Ovary (tissue), 9 donors: ENCODE results near the gene IGF2BP2. TPM values are rescaled to one million over a fixed set of nuclear protein-coding genes. Genes with fewer than 3 reads are reported as not detected.

ENCODE experiments used
- DNase-seq, 5 donors: peaks; one replicate each; pipeline ENCODE4 v3.0.0-alpha.2; 2019 to 2020
- H3K27ac ChIP-seq, 2 donors: fragments of 200-600 bp; one replicate each; pipeline versions ENCODE4 v1.5.1 to v1.8.0; 2019 to 2022
- H3K27me3 ChIP-seq: fragments of 200-600 bp; one replicate; pipeline ENCODE4 v1.8.0; 2022
- H3K36me3 ChIP-seq: fragments of 200-600 bp; sonication (generic); one replicate; pipeline ENCODE4 v1.5.1; 2019
- H3K4me1 ChIP-seq: one replicate; pipeline ENCODE4 v1.8.1; 2013; ENCODE audit warnings: mild to moderate bottlenecking, moderate library complexity; ENCODE audit not compliant: insufficient read depth
- H3K4me3 ChIP-seq: fragments of 200-600 bp; sonication (generic); one replicate; pipeline ENCODE4 v1.5.1; 2017
- H3K9me3 ChIP-seq, 2 donors: fragments of 200-600 bp in 1 of 2; sonication (generic) in 1 of 2; one replicate each; pipeline versions ENCODE4 v1.5.1 to v1.8.1; 2013 to 2019; ENCODE audit warnings: mild to moderate bottlenecking in 1 of 2, moderate library complexity in 1 of 2
- EP300 ChIP-seq: sonication (generic); formaldehyde crosslinking; IDR thresholded peaks from one replicate; pipeline ENCODE4 v1.6.1; 2017; ENCODE audit warnings: antibody characterized with exemption
- POLR2A ChIP-seq: fragments of 450-650 bp; IDR thresholded peaks from one replicate; pipeline ENCODE4 v1.6.1; 2017; ENCODE audit warnings: antibody characterized with exemption, mild to moderate bottlenecking, moderate library complexity
- WGBS, 3 donors: extraction: QIAGEN DNeasy Blood & Tissue Kit in 1 of 3; methylation state at CpG; one replicate each; pipeline versions ENCODE4 v1.1.5 to v1.1.7; 2013 to 2017; 5-methylcytosine and 5-hydroxymethylcytosine counted together
- intact Hi-C, 4 donors: fragments of 100-400 bp; cut with DNase I; formaldehyde crosslinking; loops; one replicate each; pipeline versions ENCODE4 v1.11.0 to v1.15.1; 2022 to 2023
- polyA plus RNA-seq, 2 donors: library from polyadenylated mRNA; stranded (reverse); fragments of 200-250 nt in 1 of 2; fragments of 350-450 nt in 1 of 2; fragmentation: Illumina TruSeq in 1 of 2; extraction: RNeasy Lipid Tissue Mini Kit (QIAGEN cat#74804) in 1 of 2; gene quantifications; one replicate each; pipeline ENCODE4 v1.2.3, GENCODE V29; 2013 to 2014
- total RNA-seq, 7 donors: library from RNA; depleted of rRNA in 2 of 7; stranded (reverse); fragments of >200 nt in 2 of 7; fragmentation: NEBNext Ultra II Directional in 3 of 7; extraction: Animal tissue kit (Norgen Biotek cat#: 25700) in 3 of 7; gene quantifications; one replicate each; pipeline versions ENCODE4 v1.1.0 to v1.2.4, GENCODE V29; 2016 to 2023
- TF ChIP-seq, protein P1 (sequence below), 3 donors: fragments of 450-650 bp in 2 of 3; fragments of 200-600 bp in 1 of 3; IDR thresholded peaks; one replicate each; pipeline versions ENCODE4 v1.5.1 to v1.8.0; 2016 to 2022; ENCODE audit warnings: antibody characterized with exemption in 3 of 3, mild to moderate bottlenecking in 1 of 3
- donor health status: DM: no; HTN: no; CAD: no; lungs with moderate emphysema.
- donor health status: DM: no; HTN: no; CAD: no.
- donor health status: Bipolar disorder and iron deficiency.
- donor health status: DM: yes; HTN: yes; CAD: no.
- donor health status: DM: no; HTN: no; CAD: no.
- donor health status: DM: yes; HTN: yes; CAD: no.

The IGF2BP2 gene
- total and polyA plus RNA-seq, 9 donors, result 4.6 to 31.1 (median 13.7) TPM

DNA sequence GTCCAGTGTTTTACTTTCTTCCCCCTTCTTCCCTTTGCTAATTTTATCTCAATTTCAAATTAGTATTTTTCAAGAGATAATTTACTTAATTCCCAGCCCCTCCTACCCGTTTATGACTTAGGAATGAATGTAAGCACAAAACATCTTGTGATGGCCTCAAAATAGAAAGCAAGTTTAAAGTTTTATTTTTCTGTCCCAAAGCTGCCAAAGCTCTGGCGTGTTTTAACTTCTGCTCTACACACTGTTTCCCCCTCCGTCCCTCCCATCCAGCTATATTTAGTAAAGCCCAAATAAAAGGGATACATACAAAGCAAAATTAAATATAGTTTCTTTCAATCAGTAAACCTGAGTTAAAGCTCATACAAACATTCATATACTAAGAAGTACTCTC, 59.9 kb downstream of the IGF2BP2 start:
- H3K27ac ChIP-seq, result peak overlapping the region in 1 of 2 donors; percentile 44
- H3K4me1 ChIP-seq, result peaks cover 8% of the 10 kb centered on the region
- intact Hi-C loops, result loop anchor here in 1 of 4 donors (10.0 kb wide), 1 partner anchor 100 kb away; no protein-coding TSS in a partner anchor

DNA sequence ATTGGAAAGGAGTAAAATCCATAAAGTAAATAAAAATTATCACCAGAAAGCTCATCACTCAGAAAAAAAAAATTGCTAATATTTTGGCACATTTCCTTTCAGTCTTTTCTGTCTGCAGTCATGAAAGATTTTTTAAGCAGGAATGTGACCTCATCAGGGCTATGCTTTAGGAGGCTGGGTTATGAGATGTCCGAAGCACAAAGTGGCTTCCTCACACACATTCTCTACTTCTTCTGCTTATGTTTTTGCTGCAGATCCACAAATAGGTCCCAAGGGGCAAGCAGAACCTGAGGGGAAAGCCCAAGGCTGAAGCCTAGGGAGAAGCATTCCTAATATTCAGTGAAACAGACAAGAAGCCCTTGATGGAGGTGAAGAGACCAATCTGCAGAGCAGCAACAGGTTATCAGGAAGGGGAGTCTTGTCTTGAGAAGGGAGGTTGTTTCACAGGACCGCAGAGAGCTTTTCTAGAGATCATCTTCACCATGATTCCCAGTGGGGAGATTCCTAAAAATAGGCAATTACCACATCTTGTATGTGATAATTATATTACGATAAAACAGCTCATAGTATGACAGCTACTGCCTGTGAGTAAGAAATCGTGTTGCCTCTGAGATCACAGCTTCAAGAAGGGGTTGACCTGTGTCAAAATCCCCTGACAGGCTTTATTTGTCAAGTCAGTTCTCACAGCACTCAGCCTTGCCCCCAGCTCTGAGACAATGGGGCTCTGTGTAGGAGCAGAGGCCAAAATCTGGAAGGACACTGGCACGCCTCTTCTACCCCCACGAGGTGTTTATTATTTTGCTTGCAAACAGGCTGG, 60.5 kb downstream of the IGF2BP2 start:
- intact Hi-C loops, result loop anchor here in 1 of 4 donors (10.0 kb wide), 1 partner anchor 100 kb away; no protein-coding TSS in a partner anchor
- DNase-seq, result peak in 1 of 5 donors; percentile 25
- WGBS, 3 donors, result 8 to 11% (median 10%) methylated on average over 6 of the region's 6 CpGs

More for the DNA sequence above, 59.9 kb downstream of the IGF2BP2 start:
- no peak for DNase-seq
- no peaks in the 10 kb centered on the region for H3K27me3 ChIP-seq
- H3K9me3 ChIP-seq, result no peaks in the 10 kb centered on the region
- no peak for TF ChIP-seq EP300
- TF ChIP-seq POLR2A, result no peak
- TF ChIP-seq, protein P1, sequence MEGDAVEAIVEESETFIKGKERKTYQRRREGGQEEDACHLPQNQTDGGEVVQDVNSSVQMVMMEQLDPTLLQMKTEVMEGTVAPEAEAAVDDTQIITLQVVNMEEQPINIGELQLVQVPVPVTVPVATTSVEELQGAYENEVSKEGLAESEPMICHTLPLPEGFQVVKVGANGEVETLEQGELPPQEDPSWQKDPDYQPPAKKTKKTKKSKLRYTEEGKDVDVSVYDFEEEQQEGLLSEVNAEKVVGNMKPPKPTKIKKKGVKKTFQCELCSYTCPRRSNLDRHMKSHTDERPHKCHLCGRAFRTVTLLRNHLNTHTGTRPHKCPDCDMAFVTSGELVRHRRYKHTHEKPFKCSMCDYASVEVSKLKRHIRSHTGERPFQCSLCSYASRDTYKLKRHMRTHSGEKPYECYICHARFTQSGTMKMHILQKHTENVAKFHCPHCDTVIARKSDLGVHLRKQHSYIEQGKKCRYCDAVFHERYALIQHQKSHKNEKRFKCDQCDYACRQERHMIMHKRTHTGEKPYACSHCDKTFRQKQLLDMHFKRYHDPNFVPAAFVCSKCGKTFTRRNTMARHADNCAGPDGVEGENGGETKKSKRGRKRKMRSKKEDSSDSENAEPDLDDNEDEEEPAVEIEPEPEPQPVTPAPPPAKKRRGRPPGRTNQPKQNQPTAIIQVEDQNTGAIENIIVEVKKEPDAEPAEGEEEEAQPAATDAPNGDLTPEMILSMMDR (IDR thresholded peaks at IDR 0.05), result no peak
- H3K36me3 ChIP-seq, result no peaks in the 10 kb centered on the region
- 3 to 5% (median 4%) methylated on average over 3 of the region's 3 CpGs for WGBS, 3 donors
- no peak overlapping the region for H3K4me3 ChIP-seq

DNA sequence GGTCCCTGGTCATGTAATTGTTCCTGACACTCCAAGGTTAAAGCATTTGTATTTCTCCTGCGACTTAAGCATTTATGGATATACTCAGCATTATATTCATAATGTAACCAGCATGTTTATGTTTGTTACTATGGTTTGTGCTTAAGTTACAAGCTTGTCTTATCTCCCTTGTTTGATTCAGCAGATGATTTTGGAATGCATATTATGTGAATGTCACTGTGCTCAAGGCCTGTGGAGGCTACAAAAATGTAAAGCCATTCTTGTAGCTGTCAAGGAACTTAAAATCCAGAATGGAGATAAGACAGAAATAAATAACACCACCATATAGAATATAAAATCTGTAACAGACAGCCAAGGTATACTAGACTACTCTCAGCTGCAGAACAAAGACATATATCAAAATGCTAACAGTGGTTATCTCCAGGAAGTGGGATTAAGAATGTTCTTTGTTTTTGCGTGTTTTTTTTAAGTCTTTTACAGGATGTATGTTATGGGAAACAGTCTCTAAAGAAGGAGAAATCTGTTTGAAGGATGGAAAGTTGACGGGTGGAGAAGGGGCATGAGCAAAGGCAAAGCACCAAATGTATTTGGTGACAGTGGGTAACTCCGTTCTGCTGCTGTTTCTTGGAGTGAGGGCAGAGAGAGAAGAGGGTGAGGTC, 61.4 kb downstream of the IGF2BP2 start:
- 73 to 84% (median 75%) methylated on average over 4 of the region's 4 CpGs for WGBS, 3 donors
- Histone ChIP-seq H3K4me1 (peaks cover 8% of the 10 kb centered on the region), H3K4me3 (no peak overlapping the region), H3K27me3 (no peaks in the 10 kb centered on the region), H3K27ac (no peak overlapping the region), H3K36me3 (no peaks in the 10 kb centered on the region), H3K9me3 (no peaks in the 10 kb centered on the region)
- TF ChIP-seq POLR2A, result no peak
- TF ChIP-seq, protein P1 (IDR thresholded peaks at IDR 0.05), result no peak
- TF ChIP-seq EP300, result no peak
- no peak for DNase-seq
- intact Hi-C loops, result loop anchor here in 1 of 4 donors (10.0 kb wide), 1 partner anchor 99 kb away; no protein-coding TSS in a partner anchor

More for the DNA sequence above, 60.5 kb downstream of the IGF2BP2 start:
- Histone ChIP-seq H3K9me3 (no peaks in the 10 kb centered on the region), H3K4me3 (no peak overlapping the region), H3K27me3 (no peaks in the 10 kb centered on the region), H3K36me3 (no peaks in the 10 kb centered on the region), H3K4me1 (peaks cover 8% of the 10 kb centered on the region), H3K27ac (peak overlapping the region in 1 of 2 donors; percentile 44)
- TF ChIP-seq EP300 (no peak), POLR2A (no peak)
- TF ChIP-seq, protein P1 (IDR thresholded peaks at IDR 0.05), result no peak

- Histone ChIP-seq H3K4me1 (peaks cover 8% of the 10 kb centered on the region), H3K27me3 (no peaks in the 10 kb centered on the region), H3K27ac (no peak overlapping the region), H3K9me3 (peaks cover 0 to 4% of the 10 kb centered on the region in 2 donors), H3K36me3 (no peaks in the 10 kb centered on the region), H3K4me3 (no peak overlapping the region)
- WGBS, 3 donors, result 9 to 11% (median 11%) methylated on average over 5 of the region's 5 CpGs
- intact Hi-C loops, result loop anchor here in 1 of 4 donors (10.0 kb wide), 1 partner anchor 96 kb away; no protein-coding TSS in a partner anchor
- TF ChIP-seq, protein P1 (IDR thresholded peaks at IDR 0.05), result no peak
- TF ChIP-seq POLR2A (no peak), EP300 (no peak)
- no peak for DNase-seq
Measured at GRCh38 chr3:185760550-185760949, 64.3 kb downstream of the IGF2BP2 start.
